Lower leg skin (tissue), 4 donors: ENCODE data around the gene HTD2. TPM values are rescaled to one million over a fixed set of nuclear protein-coding genes. Genes with fewer than 3 reads are reported as not detected.
A peak's percentile ranks its signal among the peaks of the same experiment; 100 is the strongest.

Experiments
- DNase-seq, 2 donors: peaks; one replicate each; pipeline ENCODE4 v3.0.0-alpha.2; 2019; ENCODE audit warnings: low spot score in 2 of 2
- H3K4me3 ChIP-seq: fragments of 200-600 bp; sonication (generic); 2 replicates; pipeline ENCODE4 v1.5.1; 2017; ENCODE audit warnings: mild to moderate bottlenecking, low read depth; ENCODE audit not compliant: poor library complexity, severe bottlenecking
- POLR2A ChIP-seq, 2 donors: fragments of 450-650 bp; IDR thresholded peaks; one replicate each; pipeline ENCODE4 v1.6.1; 2016 to 2017; ENCODE audit warnings: antibody characterized with exemption in 2 of 2, mild to moderate bottlenecking in 1 of 2, moderate library complexity in 1 of 2
- WGBS, 2 donors: methylation state at CpG; one replicate each; pipeline ENCODE4 v1.1.5; 2018; 5-methylcytosine and 5-hydroxymethylcytosine counted together
- intact Hi-C: fragments of 100-400 bp; cut with DNase I; formaldehyde crosslinking; loops from one replicate; pipeline ENCODE4 v1.15.0; 2023; ENCODE audit warnings: low total_unique reads
- total RNA-seq, 4 donors: library from RNA; depleted of rRNA; stranded (reverse); fragments of >200 nt; gene quantifications; one replicate each; pipeline ENCODE4 v1.1.0, GENCODE V29; 2016
- TF ChIP-seq, protein P1 (sequence below), 3 donors: fragments of 450-650 bp; IDR thresholded peaks; one replicate each; pipeline ENCODE4 v1.5.1; 2016; ENCODE audit warnings: antibody characterized with exemption in 3 of 3, mild to moderate bottlenecking in 3 of 3, moderate library complexity in 2 of 3

Gene HTD2
- total RNA-seq, 4 donors from 2014 or later: 9.5 to 17.7 (median 12.7) TPM

DNA sequence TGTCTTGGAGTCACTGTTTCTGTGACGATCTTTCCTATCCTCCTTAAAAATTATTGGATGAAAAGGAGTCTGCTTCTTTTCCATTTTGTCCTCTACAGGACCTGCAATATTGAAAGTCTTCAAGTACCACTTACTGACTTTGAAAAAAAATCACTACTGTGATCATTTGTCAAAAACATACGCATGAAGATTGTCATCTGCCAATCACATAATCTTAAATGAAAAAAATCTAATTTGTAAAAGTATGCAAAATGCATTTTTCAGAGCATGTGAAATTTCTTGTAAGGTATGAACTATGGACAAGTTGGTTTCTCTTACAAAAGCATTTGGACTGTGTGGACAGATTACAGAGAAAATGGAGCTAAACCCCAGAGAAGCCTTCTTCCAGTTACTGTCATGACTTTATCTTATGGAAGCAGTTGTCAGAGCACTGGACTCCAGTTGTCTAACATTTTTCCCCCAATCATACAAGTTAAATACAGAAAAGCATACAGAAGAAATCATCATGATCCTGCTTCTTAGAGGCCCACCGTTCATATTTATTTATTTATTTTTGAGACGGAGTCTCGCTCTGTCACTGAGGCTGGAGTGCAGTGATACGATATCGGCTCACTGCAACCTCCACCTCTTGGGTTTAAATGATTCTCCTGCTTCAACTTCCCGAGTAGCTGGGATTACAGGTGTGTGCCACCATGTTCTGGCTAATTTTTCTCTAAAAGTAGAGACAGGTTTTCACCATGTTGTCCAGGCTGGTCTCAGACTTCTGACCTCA lies 23.0 kb downstream of the HTD2 start:
- no peak overlapping the region for H3K4me3 ChIP-seq
- no peak for TF ChIP-seq POLR2A (IDR thresholded peaks at IDR 0.05)
- TF ChIP-seq, protein P1, sequence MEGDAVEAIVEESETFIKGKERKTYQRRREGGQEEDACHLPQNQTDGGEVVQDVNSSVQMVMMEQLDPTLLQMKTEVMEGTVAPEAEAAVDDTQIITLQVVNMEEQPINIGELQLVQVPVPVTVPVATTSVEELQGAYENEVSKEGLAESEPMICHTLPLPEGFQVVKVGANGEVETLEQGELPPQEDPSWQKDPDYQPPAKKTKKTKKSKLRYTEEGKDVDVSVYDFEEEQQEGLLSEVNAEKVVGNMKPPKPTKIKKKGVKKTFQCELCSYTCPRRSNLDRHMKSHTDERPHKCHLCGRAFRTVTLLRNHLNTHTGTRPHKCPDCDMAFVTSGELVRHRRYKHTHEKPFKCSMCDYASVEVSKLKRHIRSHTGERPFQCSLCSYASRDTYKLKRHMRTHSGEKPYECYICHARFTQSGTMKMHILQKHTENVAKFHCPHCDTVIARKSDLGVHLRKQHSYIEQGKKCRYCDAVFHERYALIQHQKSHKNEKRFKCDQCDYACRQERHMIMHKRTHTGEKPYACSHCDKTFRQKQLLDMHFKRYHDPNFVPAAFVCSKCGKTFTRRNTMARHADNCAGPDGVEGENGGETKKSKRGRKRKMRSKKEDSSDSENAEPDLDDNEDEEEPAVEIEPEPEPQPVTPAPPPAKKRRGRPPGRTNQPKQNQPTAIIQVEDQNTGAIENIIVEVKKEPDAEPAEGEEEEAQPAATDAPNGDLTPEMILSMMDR (IDR thresholded peaks at IDR 0.05): no peak
- no peak for DNase-seq
- 95% methylated on average over 8 of the region's 8 CpGs for WGBS, 2 donors
- intact Hi-C loops: loop anchor here (10.0 kb wide), 1 partner anchor 205 kb away; the partner anchor contains the start of gene ACOX2

DNA sequence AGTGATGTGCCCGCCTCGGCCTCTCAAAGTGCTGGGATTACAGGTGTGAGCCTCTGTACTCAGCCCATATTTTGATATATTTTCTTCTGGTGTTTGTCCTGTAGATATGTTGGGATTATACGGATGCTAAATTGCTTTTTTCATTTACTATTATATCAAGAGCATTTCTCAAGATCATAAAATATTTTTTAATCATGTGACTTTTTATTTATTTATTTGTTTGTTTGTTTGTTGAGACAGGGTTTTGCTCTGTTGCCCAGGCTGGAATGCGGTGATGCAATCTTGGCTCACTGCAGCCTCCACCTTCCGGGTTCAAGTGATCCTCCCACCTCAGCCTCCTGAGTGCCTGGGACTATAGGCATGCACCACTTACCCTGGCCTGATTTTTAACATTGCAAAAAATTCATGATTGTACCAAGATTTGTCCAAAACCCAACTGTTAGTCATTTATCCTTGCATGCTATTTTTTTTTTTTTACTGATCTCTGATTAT lies 23.6 kb downstream of the HTD2 start:
- no peak for TF ChIP-seq POLR2A (IDR thresholded peaks at IDR 0.05)
- TF ChIP-seq, protein P1 (IDR thresholded peaks at IDR 0.05): no peak
- 89 to 95% methylated on average over 5 of the region's 5 CpGs for WGBS, 2 donors
- no peak overlapping the region for H3K4me3 ChIP-seq
- no peak for DNase-seq
- intact Hi-C loops: loop anchor here (5.0 to 10.0 kb wide), 2 partner anchors 82 to 205 kb away; partner anchors contain the start of gene ACOX2

DNA sequence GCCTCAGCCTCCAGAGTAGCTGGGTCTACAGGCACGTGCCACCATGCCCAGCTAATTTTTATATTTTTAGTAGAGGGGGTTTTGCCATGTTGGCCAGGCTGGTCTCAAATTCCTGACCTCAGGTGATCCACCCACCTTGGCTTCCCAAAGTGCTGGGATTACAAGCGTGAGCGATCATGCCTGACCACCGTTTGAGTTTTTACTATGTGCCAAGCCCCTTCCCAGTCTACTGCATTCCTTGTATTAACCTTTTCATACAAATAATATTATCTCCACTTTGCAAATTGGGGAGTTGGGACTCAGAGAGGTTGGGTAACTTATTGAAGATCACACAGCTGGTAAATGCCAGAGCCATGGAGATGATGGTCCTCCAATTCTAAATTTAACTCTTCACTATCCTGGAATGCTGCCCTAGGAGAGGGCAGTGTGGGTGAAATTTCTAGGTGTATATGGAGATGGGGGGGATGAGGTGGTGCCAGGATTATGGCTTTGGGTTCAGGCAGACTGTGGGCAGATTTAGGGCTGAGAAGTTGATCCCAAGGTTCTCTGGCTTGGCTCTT lies 25.4 kb downstream of the HTD2 start:
- 68 to 73% methylated on average over 4 of the region's 4 CpGs for WGBS, 2 donors
- intact Hi-C loops: loop anchor here (5.0 kb wide), 1 partner anchor 81 kb away; no protein-coding TSS in a partner anchor
- DNase-seq: no peak
- no peak overlapping the region for H3K4me3 ChIP-seq
- no peak for TF ChIP-seq POLR2A (IDR thresholded peaks at IDR 0.05)
- TF ChIP-seq, protein P1 (IDR thresholded peaks at IDR 0.05): no peak

DNA sequence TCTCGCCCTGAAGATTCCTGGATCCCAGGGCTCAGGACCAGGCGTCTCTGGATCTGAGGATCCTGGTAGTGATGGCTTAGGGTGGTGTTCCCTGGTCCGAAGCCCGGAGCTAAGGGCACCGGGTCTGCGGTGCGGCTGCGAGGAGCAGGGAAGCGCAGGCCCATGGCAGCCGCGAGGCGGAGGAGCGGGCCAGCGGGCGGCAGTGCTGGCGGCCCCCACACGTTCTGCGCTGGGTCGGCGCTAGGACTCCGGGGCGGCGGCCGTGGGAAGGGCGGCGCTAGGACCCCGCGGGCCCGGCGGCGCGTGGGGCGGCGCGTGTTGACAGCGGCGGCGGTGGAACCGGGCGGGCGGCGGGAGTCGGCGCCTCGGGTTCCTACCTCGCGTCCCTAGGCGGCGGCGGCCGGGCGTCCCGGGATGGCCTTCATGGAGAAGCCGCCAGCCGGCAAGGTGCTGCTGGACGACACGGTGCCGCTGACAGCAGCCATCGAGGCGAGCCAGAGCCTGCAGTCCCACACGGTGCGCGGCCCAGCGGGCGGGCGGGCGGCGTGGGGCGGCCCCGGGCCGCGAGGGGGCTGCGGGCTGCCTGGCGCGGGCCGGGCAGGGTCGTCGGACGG lies 26.4 kb downstream of the HTD2 start, which contains the start of gene PXK:
Gene PXK, plus strand, starts transcription at position 318 of the 614 bp plus-strand sequence. Its CDS starts 97 bp downstream, at position 415.
- TF ChIP-seq POLR2A (IDR thresholded peaks at IDR 0.05): no peak
- TF ChIP-seq, protein P1 (IDR thresholded peaks at IDR 0.05): no peak
- peak; percentile 62 to 95 for DNase-seq
- peak within 1 kb of the TSS; percentile 64 for H3K4me3 ChIP-seq
- 0 to 1% methylated on average over 17 to 22 of the region's 79 CpGs for WGBS, 2 donors
- intact Hi-C loops: loop anchor here (5.0 kb wide), 1 partner anchor 80 kb away; no protein-coding TSS in a partner anchor

DNA sequence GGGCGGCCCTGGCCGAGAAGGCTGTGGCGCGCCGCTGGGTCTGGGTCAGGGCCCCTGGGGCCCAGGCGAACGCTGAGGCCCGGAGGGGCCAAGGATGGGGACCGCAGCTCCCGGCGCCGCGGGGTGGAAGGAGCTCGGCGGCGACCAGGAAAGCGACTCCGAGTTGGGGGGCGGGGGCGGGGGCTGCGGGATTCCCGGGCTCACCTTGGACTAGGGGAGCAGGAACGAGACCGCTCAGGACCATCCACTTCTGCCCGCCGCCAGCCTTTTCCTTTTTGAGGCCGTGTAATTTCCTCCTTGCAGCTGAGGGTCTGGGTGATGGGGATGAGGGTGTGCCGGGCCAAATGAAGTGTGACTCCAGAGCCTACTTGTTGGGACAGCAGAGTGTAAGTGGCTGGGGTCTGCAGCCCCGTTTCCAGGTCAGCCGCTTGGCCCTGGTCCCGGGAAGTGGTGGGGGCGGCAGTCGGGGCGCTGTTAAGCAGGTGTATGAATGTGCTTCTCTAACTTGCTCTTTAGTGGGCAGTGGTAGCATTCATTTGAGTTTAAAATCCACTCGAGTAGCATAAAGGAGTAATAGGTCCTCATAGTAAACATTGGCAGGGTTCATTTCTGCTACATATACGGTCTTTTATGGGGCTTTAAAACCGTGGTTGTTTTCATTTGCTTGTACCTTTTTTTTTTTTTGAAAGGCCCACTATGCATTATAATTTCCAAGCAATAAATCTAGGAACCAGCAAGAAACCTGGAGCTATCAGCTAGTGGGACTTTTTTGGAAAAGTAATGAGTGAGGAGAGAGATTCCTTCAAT lies 27.1 kb downstream of the HTD2 start:
- peak in 1 of 2 donors; percentile 87 for DNase-seq
- intact Hi-C loops: loop anchor here (5.0 kb wide), 1 partner anchor 79 kb away; no protein-coding TSS in a partner anchor

More for the DNA sequence above, 27.1 kb downstream of the HTD2 start:
- peak overlapping the region; percentile 64 for H3K4me3 ChIP-seq
- 0% methylated on average over 25 to 37 of the region's 37 CpGs for WGBS, 2 donors
- TF ChIP-seq, protein P1 (IDR thresholded peaks at IDR 0.05): no peak
- no peak for TF ChIP-seq POLR2A (IDR thresholded peaks at IDR 0.05)
